A549 (cell line): Measurements from ENCODE around the gene SCUBE1.

Source experiments
- RNF2 ChIP-seq: fragments of 200-600 bp; sonication (generic); IDR thresholded peaks from 2 replicates; pipeline ENCODE4 v1.6.1; 2016; ENCODE audit warnings: low read depth, mild to moderate bottlenecking, antibody characterized with exemption, moderate library complexity, borderline replicate concordance
- TF ChIP-seq, protein P1 (sequence below): fragments of >200 bp; sonication (Bioruptor Twin); formaldehyde crosslinking; IDR thresholded peaks from 3 replicates; pipeline ENCODE4 v1.5.1; 2016

- TF ChIP-seq RNF2, result no peak
- TF ChIP-seq, protein P1, sequence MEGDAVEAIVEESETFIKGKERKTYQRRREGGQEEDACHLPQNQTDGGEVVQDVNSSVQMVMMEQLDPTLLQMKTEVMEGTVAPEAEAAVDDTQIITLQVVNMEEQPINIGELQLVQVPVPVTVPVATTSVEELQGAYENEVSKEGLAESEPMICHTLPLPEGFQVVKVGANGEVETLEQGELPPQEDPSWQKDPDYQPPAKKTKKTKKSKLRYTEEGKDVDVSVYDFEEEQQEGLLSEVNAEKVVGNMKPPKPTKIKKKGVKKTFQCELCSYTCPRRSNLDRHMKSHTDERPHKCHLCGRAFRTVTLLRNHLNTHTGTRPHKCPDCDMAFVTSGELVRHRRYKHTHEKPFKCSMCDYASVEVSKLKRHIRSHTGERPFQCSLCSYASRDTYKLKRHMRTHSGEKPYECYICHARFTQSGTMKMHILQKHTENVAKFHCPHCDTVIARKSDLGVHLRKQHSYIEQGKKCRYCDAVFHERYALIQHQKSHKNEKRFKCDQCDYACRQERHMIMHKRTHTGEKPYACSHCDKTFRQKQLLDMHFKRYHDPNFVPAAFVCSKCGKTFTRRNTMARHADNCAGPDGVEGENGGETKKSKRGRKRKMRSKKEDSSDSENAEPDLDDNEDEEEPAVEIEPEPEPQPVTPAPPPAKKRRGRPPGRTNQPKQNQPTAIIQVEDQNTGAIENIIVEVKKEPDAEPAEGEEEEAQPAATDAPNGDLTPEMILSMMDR, result no peak
These were observed 169.0 kb downstream of the SCUBE1 start for GRCh38 chr22:43173976-43174720.
